Central memory CD8-positive, alpha-beta T cell (primary cell): Measurements from ENCODE around the gene IFIT5.

Source experiments
- ATAC-seq: fragments of 150-1000 bp; cut with Tn5 transposase; replicated peaks from 2 replicates; pipeline ENCODE4 v1.10.0; 2022; ENCODE audit warnings: mild to moderate bottlenecking, moderate FRiP score, moderate number of reproducible peaks; ENCODE audit not compliant: poor library complexity, severe bottlenecking; ENCODE audit errors: extremely low read depth
- DNase-seq, 2 donors: peaks; one replicate each; pipeline ENCODE4 v3.0.0; 2021; ENCODE audit warnings: low spot score in 2 of 2
- H3K27ac Mint-ChIP-seq: one replicate; pipeline ENCODE4 v1.8.0; 2022; ENCODE audit warnings: low read depth, mild to moderate bottlenecking, moderate library complexity, mixed read lengths
- H3K27me3 Mint-ChIP-seq: one replicate; pipeline ENCODE4 v1.8.0; 2022; ENCODE audit warnings: mixed read lengths
- H3K36me3 Mint-ChIP-seq: one replicate; pipeline ENCODE4 v1.8.0; 2022; ENCODE audit warnings: mild to moderate bottlenecking, moderate library complexity, mixed read lengths; ENCODE audit not compliant: insufficient read depth
- H3K4me1 Mint-ChIP-seq: one replicate; pipeline ENCODE4 v1.8.0; 2022; ENCODE audit warnings: mixed read lengths
- H3K4me3 Mint-ChIP-seq: one replicate; pipeline ENCODE4 v1.8.0; 2022; ENCODE audit warnings: mild to moderate bottlenecking, moderate library complexity, mixed read lengths
- H3K9me3 Mint-ChIP-seq: one replicate; pipeline ENCODE4 v1.8.0; 2022; ENCODE audit warnings: mixed read lengths

Gene IFIT5

GRCh38 chr10:89458784-89459183 is 44.4 kb downstream of the IFIT5 start:
- no peak overlapping the region for H3K4me3 Mint-ChIP-seq
- DNase-seq (no peak), ATAC-seq (no peak)
- H3K9me3 Mint-ChIP-seq: no peaks in the 10 kb centered on the region
- H3K27me3 Mint-ChIP-seq: peaks cover 31% of the 10 kb centered on the region
- H3K4me1 Mint-ChIP-seq: no peaks in the 10 kb centered on the region
- H3K27ac Mint-ChIP-seq: no peak overlapping the region
- no peaks in the 10 kb centered on the region for H3K36me3 Mint-ChIP-seq

- H3K4me3 Mint-ChIP-seq: no peak overlapping the region
These were observed 49.6 kb downstream of the IFIT5 start for GRCh38 chr10:89463846-89464537.

GRCh38 chr10:89465196-89465595 is 50.8 kb downstream of the IFIT5 start:
- peaks cover 38% of the 10 kb centered on the region for H3K27me3 Mint-ChIP-seq
- no peaks in the 10 kb centered on the region for H3K9me3 Mint-ChIP-seq
- no peaks in the 10 kb centered on the region for H3K4me1 Mint-ChIP-seq
- no peaks in the 10 kb centered on the region for H3K36me3 Mint-ChIP-seq
- DNase-seq (no peak), ATAC-seq (no peak)
- H3K27ac Mint-ChIP-seq: no peak overlapping the region
- H3K4me3 Mint-ChIP-seq: no peak overlapping the region

More at GRCh38 chr10:89463846-89464537, 49.6 kb downstream of the IFIT5 start:
- no peak overlapping the region for H3K27ac Mint-ChIP-seq
- no peak for ATAC-seq
- H3K9me3 Mint-ChIP-seq: no peaks in the 10 kb centered on the region
- DNase-seq: no peak
- H3K27me3 Mint-ChIP-seq: peaks cover 50% of the 10 kb centered on the region
- H3K4me1 Mint-ChIP-seq: no peaks in the 10 kb centered on the region
- no peaks in the 10 kb centered on the region for H3K36me3 Mint-ChIP-seq

- Mint-ChIP-seq H3K4me1 (no peaks in the 10 kb centered on the region), H3K27me3 (peaks cover 27% of the 10 kb centered on the region), H3K27ac (no peak overlapping the region), H3K36me3 (peaks cover 2% of the 10 kb centered on the region), H3K4me3 (no peak overlapping the region), H3K9me3 (no peaks in the 10 kb centered on the region)
- ATAC-seq: no peak
- DNase-seq: no peak
These were observed 52.2 kb downstream of the IFIT5 start for GRCh38 chr10:89466599-89467035.

GRCh38 chr10:89468191-89468965 is 54.0 kb downstream of the IFIT5 start:
- Mint-ChIP-seq H3K27me3 (peaks cover 29% of the 10 kb centered on the region), H3K4me1 (no peaks in the 10 kb centered on the region), H3K9me3 (no peaks in the 10 kb centered on the region), H3K36me3 (peaks cover 2% of the 10 kb centered on the region), H3K27ac (no peak overlapping the region), H3K4me3 (no peak overlapping the region)
- ATAC-seq: no peak
- no peak for DNase-seq

- H3K27ac Mint-ChIP-seq: no peak overlapping the region
- peaks cover 2% of the 10 kb centered on the region for H3K36me3 Mint-ChIP-seq
- ATAC-seq: no peak
- no peaks in the 10 kb centered on the region for H3K4me1 Mint-ChIP-seq
- no peak for DNase-seq
- no peak overlapping the region for H3K4me3 Mint-ChIP-seq
- no peaks in the 10 kb centered on the region for H3K9me3 Mint-ChIP-seq
- peaks cover 32% of the 10 kb centered on the region for H3K27me3 Mint-ChIP-seq
These were observed 55.1 kb downstream of the IFIT5 start for GRCh38 chr10:89469517-89469916.
